HL-60 (cell line): ENCODE measurements around the gene BBS9.

ENCODE experiments used
- DNase-seq, 2 experiments: peaks; one replicate each; pipeline ENCODE4 v3.0.0-alpha.2; 2010 to 2020; ENCODE audit warnings: low read depth in 1 of 2, low spot score in 1 of 2
- H3K27ac ChIP-seq: fragments of 250-450 bp; sonication (Bioruptor Pico); replicated peaks from 2 replicates; pipeline ENCODE4 v1.5.1; 2020; ENCODE audit warnings: mild to moderate bottlenecking, moderate library complexity
- H3K27me3 ChIP-seq: fragments of 250-450 bp; sonication (Bioruptor Pico); 2 replicates; pipeline ENCODE4 v1.5.1; 2021; ENCODE audit warnings: mild to moderate bottlenecking, moderate library complexity; ENCODE audit not compliant: insufficient read depth, poor library complexity, severe bottlenecking
- H3K4me3 ChIP-seq: replicated peaks from 2 replicates; pipeline ENCODE4 v1.5.1; 2011; ENCODE audit warnings: mild to moderate bottlenecking, control low read depth, low read length; ENCODE audit not compliant: insufficient read depth
- GABPA ChIP-seq: IDR thresholded peaks from 2 replicates; pipeline ENCODE4 v1.6.1; 2012; ENCODE audit warnings: low read depth
- POLR2AphosphoS5 ChIP-seq: IDR thresholded peaks from 2 replicates; pipeline ENCODE4 v1.6.1; 2012; ENCODE audit warnings: low read depth
- SPI1 ChIP-seq: IDR thresholded peaks from 2 replicates; pipeline ENCODE4 v1.6.1; 2012; ENCODE audit warnings: low read depth, mild to moderate bottlenecking, borderline replicate concordance
- TF ChIP-seq, protein P1 (sequence below): IDR thresholded peaks from one replicate; pipeline ENCODE4 v1.5.1; 2011; ENCODE audit warnings: low read length, control low read depth, inconsistent platforms; ENCODE audit not compliant: insufficient read depth
- TF ChIP-seq, protein P2 (sequence below): IDR thresholded peaks from 2 replicates; pipeline ENCODE4 v1.6.1; 2012; ENCODE audit warnings: low read depth; ENCODE audit not compliant: insufficient replicate concordance

BBS9 gene

DNA sequence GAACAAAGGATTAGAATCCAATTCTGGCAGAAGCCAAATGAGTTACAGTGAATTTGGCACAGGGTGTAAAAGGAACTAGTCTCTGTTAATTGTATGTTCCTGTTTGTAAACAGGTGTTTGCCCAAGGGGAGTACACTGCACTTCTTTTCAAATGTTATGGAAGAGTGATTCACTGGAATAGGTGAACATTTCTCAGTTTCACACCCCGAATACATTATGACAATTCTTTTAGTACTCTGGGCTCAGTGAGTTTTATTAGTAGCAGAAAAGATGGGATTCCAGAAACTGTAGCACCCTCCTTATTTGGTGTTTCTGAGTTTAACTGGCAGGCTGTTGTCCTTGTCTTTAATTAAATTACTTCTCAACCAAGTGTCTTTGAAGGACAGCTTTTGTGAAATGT, 329.2 kb downstream of the BBS9 start:
- H3K27me3 ChIP-seq: peaks cover 2% of the 10 kb centered on the region
- no peak overlapping the region for H3K4me3 ChIP-seq
- no peak for TF ChIP-seq GABPA
- TF ChIP-seq, protein P1, sequence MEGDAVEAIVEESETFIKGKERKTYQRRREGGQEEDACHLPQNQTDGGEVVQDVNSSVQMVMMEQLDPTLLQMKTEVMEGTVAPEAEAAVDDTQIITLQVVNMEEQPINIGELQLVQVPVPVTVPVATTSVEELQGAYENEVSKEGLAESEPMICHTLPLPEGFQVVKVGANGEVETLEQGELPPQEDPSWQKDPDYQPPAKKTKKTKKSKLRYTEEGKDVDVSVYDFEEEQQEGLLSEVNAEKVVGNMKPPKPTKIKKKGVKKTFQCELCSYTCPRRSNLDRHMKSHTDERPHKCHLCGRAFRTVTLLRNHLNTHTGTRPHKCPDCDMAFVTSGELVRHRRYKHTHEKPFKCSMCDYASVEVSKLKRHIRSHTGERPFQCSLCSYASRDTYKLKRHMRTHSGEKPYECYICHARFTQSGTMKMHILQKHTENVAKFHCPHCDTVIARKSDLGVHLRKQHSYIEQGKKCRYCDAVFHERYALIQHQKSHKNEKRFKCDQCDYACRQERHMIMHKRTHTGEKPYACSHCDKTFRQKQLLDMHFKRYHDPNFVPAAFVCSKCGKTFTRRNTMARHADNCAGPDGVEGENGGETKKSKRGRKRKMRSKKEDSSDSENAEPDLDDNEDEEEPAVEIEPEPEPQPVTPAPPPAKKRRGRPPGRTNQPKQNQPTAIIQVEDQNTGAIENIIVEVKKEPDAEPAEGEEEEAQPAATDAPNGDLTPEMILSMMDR: no peak
- TF ChIP-seq SPI1: no peak
- no peak for TF ChIP-seq POLR2AphosphoS5
- TF ChIP-seq, protein P2, sequence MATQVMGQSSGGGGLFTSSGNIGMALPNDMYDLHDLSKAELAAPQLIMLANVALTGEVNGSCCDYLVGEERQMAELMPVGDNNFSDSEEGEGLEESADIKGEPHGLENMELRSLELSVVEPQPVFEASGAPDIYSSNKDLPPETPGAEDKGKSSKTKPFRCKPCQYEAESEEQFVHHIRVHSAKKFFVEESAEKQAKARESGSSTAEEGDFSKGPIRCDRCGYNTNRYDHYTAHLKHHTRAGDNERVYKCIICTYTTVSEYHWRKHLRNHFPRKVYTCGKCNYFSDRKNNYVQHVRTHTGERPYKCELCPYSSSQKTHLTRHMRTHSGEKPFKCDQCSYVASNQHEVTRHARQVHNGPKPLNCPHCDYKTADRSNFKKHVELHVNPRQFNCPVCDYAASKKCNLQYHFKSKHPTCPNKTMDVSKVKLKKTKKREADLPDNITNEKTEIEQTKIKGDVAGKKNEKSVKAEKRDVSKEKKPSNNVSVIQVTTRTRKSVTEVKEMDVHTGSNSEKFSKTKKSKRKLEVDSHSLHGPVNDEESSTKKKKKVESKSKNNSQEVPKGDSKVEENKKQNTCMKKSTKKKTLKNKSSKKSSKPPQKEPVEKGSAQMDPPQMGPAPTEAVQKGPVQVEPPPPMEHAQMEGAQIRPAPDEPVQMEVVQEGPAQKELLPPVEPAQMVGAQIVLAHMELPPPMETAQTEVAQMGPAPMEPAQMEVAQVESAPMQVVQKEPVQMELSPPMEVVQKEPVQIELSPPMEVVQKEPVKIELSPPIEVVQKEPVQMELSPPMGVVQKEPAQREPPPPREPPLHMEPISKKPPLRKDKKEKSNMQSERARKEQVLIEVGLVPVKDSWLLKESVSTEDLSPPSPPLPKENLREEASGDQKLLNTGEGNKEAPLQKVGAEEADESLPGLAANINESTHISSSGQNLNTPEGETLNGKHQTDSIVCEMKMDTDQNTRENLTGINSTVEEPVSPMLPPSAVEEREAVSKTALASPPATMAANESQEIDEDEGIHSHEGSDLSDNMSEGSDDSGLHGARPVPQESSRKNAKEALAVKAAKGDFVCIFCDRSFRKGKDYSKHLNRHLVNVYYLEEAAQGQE: no peak
- no peak for DNase-seq
- no peak overlapping the region for H3K27ac ChIP-seq

DNA sequence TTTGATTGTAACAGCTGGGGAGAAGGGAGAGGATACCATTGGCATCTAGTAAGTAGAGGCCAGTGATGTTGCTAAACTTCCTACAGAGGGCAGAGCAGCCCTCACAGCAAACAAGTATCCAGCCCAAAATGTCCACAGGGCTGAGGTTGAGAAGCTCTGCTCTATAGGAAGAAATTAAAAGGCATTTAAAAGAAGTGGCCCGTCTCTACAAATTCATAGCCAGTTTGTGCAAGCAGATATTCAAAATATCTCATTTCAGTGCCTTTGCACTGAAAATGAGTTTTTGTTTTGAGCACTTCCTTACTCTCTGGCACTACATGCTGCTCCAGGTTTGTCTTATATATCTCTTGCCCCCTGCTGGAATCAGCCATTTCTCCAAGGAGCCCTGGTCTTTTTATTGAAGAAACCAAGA, 330.0 kb downstream of the BBS9 start:
- TF ChIP-seq, protein P2: no peak
- no peak for TF ChIP-seq SPI1
- no peak overlapping the region for H3K4me3 ChIP-seq
- peaks cover 2% of the 10 kb centered on the region for H3K27me3 ChIP-seq
- DNase-seq: no peak
- no peak overlapping the region for H3K27ac ChIP-seq

DNA sequence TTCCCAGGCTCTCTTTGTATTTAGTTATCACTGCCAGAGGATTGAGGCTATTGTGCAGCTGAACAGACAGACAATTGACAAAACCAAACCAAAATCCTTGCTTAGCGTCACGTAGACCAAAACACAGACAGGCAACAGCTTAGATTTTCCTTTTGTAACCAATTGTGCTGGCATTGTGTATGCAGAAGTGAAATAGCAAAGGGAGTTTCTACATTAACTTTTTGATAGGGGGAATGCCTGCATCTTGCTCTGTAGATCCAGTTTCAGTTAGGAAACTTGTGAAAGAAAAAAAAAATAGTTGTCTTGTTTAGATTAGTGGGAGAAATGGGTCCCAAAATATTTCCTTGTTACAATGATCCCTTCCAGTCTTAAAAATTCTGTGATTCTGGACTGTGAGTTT, 333.8 kb downstream of the BBS9 start:
- H3K27me3 ChIP-seq: peaks cover 2% of the 10 kb centered on the region
- TF ChIP-seq, protein P2: no peak
- TF ChIP-seq, protein P1: no peak
- TF ChIP-seq GABPA (no peak), SPI1 (no peak), POLR2AphosphoS5 (no peak)
- no peak for DNase-seq
- H3K27ac ChIP-seq: no peak overlapping the region
- no peak overlapping the region for H3K4me3 ChIP-seq

DNA sequence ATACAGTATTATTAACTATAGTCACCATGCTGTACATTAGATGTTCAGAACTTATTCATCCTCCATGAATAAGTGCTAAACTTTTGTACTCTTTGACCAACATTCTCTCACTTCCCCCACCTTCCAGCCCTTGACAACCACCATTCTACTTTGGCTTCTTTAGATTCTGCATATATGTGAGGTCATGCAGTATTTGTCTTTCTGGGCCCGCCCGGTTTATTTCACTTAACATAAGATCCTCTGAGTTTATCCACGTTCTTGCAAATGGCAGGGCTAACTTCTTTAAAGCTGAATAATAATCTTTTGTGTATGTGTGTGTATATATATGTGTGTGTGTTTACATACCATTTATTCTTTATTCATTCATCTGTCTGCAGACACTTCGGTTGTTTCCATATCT, 336.8 kb downstream of the BBS9 start:
- DNase-seq: no peak
- no peak overlapping the region for H3K27ac ChIP-seq
- no peaks in the 10 kb centered on the region for H3K27me3 ChIP-seq
- no peak overlapping the region for H3K4me3 ChIP-seq
- TF ChIP-seq POLR2AphosphoS5: no peak
- TF ChIP-seq, protein P1: no peak
- TF ChIP-seq, protein P2: no peak
- no peak for TF ChIP-seq SPI1
